ENCODE measurements around the gene ROCK2. TPM values are rescaled to one million over a fixed set of nuclear protein-coding genes. Genes with fewer than 3 reads are reported as not detected.
A peak's percentile ranks its signal among the peaks of the same experiment; 100 is the strongest.

The ROCK2 gene
- total RNA-seq, 3 donors from 2014 or later, result 67.7 to 77.8 (median 71.0) TPM

DNA sequence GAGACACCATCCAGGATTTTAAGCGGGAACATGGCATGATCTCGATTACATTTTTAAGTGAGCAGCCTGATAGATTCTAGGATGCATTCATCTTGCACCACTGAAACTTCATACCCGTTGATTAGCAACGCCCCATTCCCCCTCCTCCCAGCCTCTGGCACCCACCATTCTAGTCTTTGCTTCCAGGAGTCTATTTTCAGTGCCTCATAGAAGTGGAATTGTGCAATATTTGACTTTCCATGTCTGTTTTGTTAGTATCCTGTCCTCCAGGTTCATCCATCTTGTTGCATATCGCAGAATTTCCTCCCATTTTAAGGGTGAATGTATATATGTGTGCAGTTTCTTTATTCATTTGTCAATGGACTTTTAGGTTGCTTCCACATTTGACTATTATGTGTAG is 210.1 kb downstream of the ROCK2 start:
- no peak overlapping the region for H3K4me3 ChIP-seq
- intact Hi-C loops (cut with DNase I, micrococcal nuclease), result loop anchor here in 1 of 2 donors (10.0 kb wide), 1 partner anchor 280 kb away; no protein-coding TSS in a partner anchor
- no peaks in the 10 kb centered on the region for H3K9me3 ChIP-seq

DNA sequence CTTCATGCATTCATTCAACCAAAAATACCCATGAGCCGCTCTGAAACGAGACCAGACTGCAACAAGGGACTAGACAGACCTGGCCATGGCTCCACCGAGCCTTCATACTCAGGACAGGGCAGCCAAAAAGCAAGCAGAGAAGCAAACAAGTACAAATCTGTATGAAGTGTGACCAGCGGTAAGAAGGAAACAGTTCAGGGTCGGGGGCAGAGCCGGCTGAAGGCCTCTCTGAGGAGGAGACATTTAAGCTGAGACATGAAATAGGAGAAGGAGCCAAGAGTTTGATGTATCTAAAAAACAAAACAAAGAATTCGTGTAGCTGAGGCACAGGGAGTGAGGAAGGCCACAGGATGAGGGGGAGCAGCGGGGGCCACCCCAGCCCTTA is 210.5 kb downstream of the ROCK2 start:
- Histone ChIP-seq H3K9me3 (no peaks in the 10 kb centered on the region), H3K4me1 (ENCODE audit: low read depth) (peaks cover 17% of the 10 kb centered on the region), H3K36me3 (ENCODE audit: low read depth) (no peaks in the 10 kb centered on the region), H3K4me3 (no peak overlapping the region)
- DNase-seq (no peak), ATAC-seq (no peak)
- TF ChIP-seq, protein P1, sequence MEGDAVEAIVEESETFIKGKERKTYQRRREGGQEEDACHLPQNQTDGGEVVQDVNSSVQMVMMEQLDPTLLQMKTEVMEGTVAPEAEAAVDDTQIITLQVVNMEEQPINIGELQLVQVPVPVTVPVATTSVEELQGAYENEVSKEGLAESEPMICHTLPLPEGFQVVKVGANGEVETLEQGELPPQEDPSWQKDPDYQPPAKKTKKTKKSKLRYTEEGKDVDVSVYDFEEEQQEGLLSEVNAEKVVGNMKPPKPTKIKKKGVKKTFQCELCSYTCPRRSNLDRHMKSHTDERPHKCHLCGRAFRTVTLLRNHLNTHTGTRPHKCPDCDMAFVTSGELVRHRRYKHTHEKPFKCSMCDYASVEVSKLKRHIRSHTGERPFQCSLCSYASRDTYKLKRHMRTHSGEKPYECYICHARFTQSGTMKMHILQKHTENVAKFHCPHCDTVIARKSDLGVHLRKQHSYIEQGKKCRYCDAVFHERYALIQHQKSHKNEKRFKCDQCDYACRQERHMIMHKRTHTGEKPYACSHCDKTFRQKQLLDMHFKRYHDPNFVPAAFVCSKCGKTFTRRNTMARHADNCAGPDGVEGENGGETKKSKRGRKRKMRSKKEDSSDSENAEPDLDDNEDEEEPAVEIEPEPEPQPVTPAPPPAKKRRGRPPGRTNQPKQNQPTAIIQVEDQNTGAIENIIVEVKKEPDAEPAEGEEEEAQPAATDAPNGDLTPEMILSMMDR (IDR thresholded peaks at IDR 0.05), result no peak
- intact Hi-C loops (cut with DNase I, micrococcal nuclease), result loop anchor here in 1 of 2 donors (10.0 kb wide), 1 partner anchor 281 kb away; no protein-coding TSS in a partner anchor

More for the DNA sequence above, 210.1 kb downstream of the ROCK2 start:
- ATAC-seq (no peak), DNase-seq (no peak)
- TF ChIP-seq, protein P1 (IDR thresholded peaks at IDR 0.05), result no peak
- Histone ChIP-seq H3K4me1 (ENCODE audit: low read depth) (peaks cover 17% of the 10 kb centered on the region), H3K36me3 (ENCODE audit: low read depth) (no peaks in the 10 kb centered on the region)

DNA sequence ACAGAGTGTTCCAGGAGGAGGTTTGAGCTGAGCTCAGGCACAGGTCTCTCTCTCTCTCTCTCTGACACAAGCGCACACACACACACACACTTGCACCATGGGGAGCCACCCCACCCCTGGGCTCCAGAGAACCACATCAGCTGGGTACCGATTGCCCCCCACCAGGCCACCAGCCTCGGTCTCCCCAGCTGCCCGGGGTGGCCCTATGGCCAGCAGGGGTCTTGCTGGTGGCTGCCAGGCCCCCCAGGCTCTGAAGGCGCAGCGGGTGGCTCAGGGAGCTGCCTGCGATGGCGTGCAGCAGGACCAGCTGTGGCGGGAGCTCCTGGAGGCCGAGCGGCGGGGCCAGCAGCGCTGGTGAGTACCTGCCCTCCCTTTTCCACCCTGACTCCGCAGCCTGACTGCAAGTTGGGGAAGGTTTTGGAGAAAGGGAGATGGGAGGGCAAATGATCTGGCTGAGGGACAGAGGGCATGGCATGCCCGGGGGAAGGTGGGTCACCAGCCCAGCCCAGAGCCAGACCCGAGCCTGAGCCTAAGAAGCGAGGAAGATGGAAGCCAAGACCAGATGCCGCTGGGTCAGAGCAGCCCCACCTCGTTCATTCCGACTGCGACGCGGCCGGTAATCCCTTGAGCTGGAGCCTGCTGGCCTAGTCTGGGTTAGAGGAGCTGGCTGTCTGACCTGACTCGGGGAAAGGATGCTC is 211.0 kb downstream of the ROCK2 start:
- H3K4me3 ChIP-seq, result no peak overlapping the region
- no peaks in the 10 kb centered on the region for H3K36me3 ChIP-seq (ENCODE audit: low read depth)
- DNase-seq (peak in 1 of 3 donors; percentile 47), ATAC-seq (peak; percentile 5)
- TF ChIP-seq, protein P1 (IDR thresholded peaks at IDR 0.05), result no peak
- intact Hi-C loops (cut with DNase I, micrococcal nuclease), result loop anchor here in 1 of 2 donors (10.0 kb wide), 1 partner anchor 281 kb away; no protein-coding TSS in a partner anchor
- H3K4me1 ChIP-seq (ENCODE audit: low read depth), result peaks cover 17% of the 10 kb centered on the region
- H3K9me3 ChIP-seq, result no peaks in the 10 kb centered on the region

DNA sequence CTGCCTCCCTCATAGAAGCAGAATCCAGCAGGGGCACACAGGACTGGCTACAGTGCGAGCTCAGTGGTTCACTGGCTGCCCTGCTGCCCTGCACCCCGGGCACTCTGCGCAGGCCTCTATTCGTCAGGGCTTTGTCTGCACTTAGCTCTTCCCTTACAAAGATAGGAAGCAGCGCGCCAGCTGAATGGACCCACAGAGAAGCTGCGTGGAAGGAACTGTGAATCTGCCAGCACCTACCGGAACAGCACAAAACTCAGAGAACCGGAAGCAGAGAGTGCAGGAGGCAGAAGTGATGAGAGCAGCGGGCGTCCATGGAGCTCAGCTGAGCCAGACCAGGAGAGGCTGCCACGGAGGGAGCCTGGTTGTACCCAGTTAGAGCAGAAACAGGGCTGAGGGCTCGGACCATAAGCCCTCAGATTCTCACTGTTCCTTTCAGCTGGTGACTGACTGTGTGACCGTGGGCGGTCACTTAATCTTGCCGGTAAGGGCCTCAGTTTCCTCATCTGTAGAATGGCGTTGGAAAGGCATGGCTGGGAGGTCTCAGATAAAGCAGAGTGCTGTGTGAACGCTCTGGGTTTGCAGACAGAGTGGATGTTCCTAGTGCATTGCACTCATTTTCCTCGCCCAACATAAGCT is 212.3 kb downstream of the ROCK2 start:
- ATAC-seq (no peak), DNase-seq (peak in 1 of 3 donors; percentile 28)
- Histone ChIP-seq H3K9me3 (no peaks in the 10 kb centered on the region), H3K4me1 (ENCODE audit: low read depth) (peaks cover 17% of the 10 kb centered on the region), H3K36me3 (ENCODE audit: low read depth) (no peaks in the 10 kb centered on the region), H3K4me3 (no peak overlapping the region)
- TF ChIP-seq, protein P1 (IDR thresholded peaks at IDR 0.05), result no peak
- intact Hi-C loops (cut with DNase I, micrococcal nuclease), result loop anchor here in 1 of 2 donors (10.0 kb wide), 1 partner anchor 283 kb away; no protein-coding TSS in a partner anchor

DNA sequence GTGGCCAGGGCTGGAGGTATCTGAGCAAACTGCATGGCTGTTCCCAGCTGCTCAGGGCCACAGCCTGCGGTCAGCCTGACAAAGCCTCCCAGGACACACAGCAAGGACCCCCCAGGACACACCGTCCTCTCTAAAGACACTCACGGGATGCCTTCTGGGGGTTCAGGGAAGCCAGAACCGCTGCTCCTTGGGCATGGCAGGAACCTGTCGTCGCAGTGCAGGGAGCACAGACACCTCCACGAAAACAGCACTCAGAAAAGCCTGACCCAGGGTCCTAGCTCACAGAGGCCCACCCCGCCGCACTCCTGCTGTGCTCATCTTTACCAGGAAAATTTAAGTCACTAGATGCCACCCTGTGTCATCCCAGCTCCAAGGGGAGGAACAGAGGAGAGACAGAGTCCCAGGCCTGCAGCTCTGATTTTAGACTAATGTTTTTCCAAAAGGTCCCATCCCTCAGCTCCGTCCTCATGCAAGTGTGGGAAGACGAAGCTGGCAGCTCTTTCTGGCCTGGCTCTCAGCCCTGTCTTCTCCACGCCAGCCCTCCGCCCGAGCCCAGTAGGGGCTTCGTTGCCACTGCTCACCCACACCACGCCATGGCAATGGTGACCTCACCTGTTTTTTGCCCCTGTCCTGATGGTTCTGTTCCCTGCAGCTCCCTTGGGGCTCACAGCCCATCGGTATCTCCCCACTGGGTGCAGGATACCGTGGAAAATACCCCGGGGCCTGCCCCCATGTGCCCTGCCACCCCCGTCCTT is 213.1 kb downstream of the ROCK2 start:
- Histone ChIP-seq H3K36me3 (ENCODE audit: low read depth) (no peaks in the 10 kb centered on the region), H3K4me1 (ENCODE audit: low read depth) (peaks cover 17% of the 10 kb centered on the region), H3K4me3 (no peak overlapping the region), H3K9me3 (no peaks in the 10 kb centered on the region)
- TF ChIP-seq, protein P1 (IDR thresholded peaks at IDR 0.05), result no peak
- intact Hi-C loops (cut with DNase I, micrococcal nuclease), result loop anchor here in 1 of 2 donors (10.0 kb wide), 1 partner anchor 283 kb away; no protein-coding TSS in a partner anchor
- ATAC-seq (no peak), DNase-seq (peak in 1 of 3 donors; percentile 32)
